HL-60 (cell line): ENCODE data around the gene RAB11FIP3.

Source experiments
- DNase-seq, 2 experiments: peaks; one replicate each; pipeline ENCODE4 v3.0.0-alpha.2; 2010 to 2020; ENCODE audit warnings: low read depth in 1 of 2, low spot score in 1 of 2
- H3K27ac ChIP-seq: fragments of 250-450 bp; sonication (Bioruptor Pico); replicated peaks from 2 replicates; pipeline ENCODE4 v1.5.1; 2020; ENCODE audit warnings: mild to moderate bottlenecking, moderate library complexity
- H3K27me3 ChIP-seq: fragments of 250-450 bp; sonication (Bioruptor Pico); 2 replicates; pipeline ENCODE4 v1.5.1; 2021; ENCODE audit warnings: mild to moderate bottlenecking, moderate library complexity; ENCODE audit not compliant: insufficient read depth, poor library complexity, severe bottlenecking
- H3K4me3 ChIP-seq: replicated peaks from 2 replicates; pipeline ENCODE4 v1.5.1; 2011; ENCODE audit warnings: mild to moderate bottlenecking, control low read depth, low read length; ENCODE audit not compliant: insufficient read depth
- CTCF ChIP-seq: IDR thresholded peaks from one replicate; pipeline ENCODE4 v1.5.1; 2011; ENCODE audit warnings: low read length, control low read depth, inconsistent platforms; ENCODE audit not compliant: insufficient read depth
- GABPA ChIP-seq: IDR thresholded peaks from 2 replicates; pipeline ENCODE4 v1.6.1; 2012; ENCODE audit warnings: low read depth
- POLR2AphosphoS5 ChIP-seq: IDR thresholded peaks from 2 replicates; pipeline ENCODE4 v1.6.1; 2012; ENCODE audit warnings: low read depth
- REST ChIP-seq: IDR thresholded peaks from 2 replicates; pipeline ENCODE4 v1.6.1; 2012; ENCODE audit warnings: low read depth; ENCODE audit not compliant: insufficient replicate concordance
- SPI1 ChIP-seq: IDR thresholded peaks from 2 replicates; pipeline ENCODE4 v1.6.1; 2012; ENCODE audit warnings: low read depth, mild to moderate bottlenecking, borderline replicate concordance

Gene RAB11FIP3

GRCh38 chr16:444027-444426, 18.6 kb downstream of the RAB11FIP3 start:
- Histone ChIP-seq H3K27ac (no peak overlapping the region), H3K4me3 (no peak overlapping the region), H3K27me3 (no peaks in the 10 kb centered on the region)
- DNase-seq, result no peak
- TF ChIP-seq POLR2AphosphoS5 (no peak), CTCF (no peak), REST (no peak), SPI1 (no peak), GABPA (no peak)

- TF ChIP-seq CTCF (no peak), SPI1 (no peak), POLR2AphosphoS5 (no peak), GABPA (no peak), REST (no peak)
These were observed 20.1 kb downstream of the RAB11FIP3 start for GRCh38 chr16:445566-445965.

GRCh38 chr16:450385-450784, 24.9 kb downstream of the RAB11FIP3 start:
- Histone ChIP-seq H3K4me3 (no peak overlapping the region), H3K27ac (no peak overlapping the region), H3K27me3 (no peaks in the 10 kb centered on the region)
- TF ChIP-seq SPI1, result no peak
- TF ChIP-seq CTCF, result no peak
- TF ChIP-seq GABPA, result no peak
- TF ChIP-seq REST, result no peak
- TF ChIP-seq POLR2AphosphoS5, result no peak
- no peak for DNase-seq

More at GRCh38 chr16:445566-445965, 20.1 kb downstream of the RAB11FIP3 start:
- no peak overlapping the region for H3K27ac ChIP-seq
- no peak for DNase-seq
- no peaks in the 10 kb centered on the region for H3K27me3 ChIP-seq
- H3K4me3 ChIP-seq, result no peak overlapping the region
